Endothelial cell (in vitro differentiated cells): ENCODE results near the gene PTPRQ. TPM values are rescaled to one million over a fixed set of nuclear protein-coding genes. Genes with fewer than 3 reads are reported as not detected.

Source experiments
- DNase-seq: peaks from one replicate; pipeline ENCODE4 v3.0.0; 2021; ENCODE audit warnings: low spot score
- H3K27ac Mint-ChIP-seq: one replicate; pipeline ENCODE4 v1.8.0; 2021; ENCODE audit warnings: mixed read lengths, inconsistent platforms; ENCODE audit not compliant: unreplicated experiment
- H3K27me3 Mint-ChIP-seq: one replicate; pipeline ENCODE4 v1.8.0; 2021; ENCODE audit warnings: mild to moderate bottlenecking, moderate library complexity, mixed read lengths, inconsistent platforms; ENCODE audit not compliant: unreplicated experiment
- H3K36me3 Mint-ChIP-seq: one replicate; pipeline ENCODE4 v1.8.0; 2021; ENCODE audit warnings: mild to moderate bottlenecking, low read depth, mixed read lengths, inconsistent platforms; ENCODE audit not compliant: unreplicated experiment
- H3K4me1 Mint-ChIP-seq: one replicate; pipeline ENCODE4 v1.8.0; 2021; ENCODE audit warnings: mild to moderate bottlenecking, mixed read lengths, inconsistent platforms; ENCODE audit not compliant: unreplicated experiment
- H3K4me3 Mint-ChIP-seq: one replicate; pipeline ENCODE4 v1.8.0; 2021; ENCODE audit warnings: mild to moderate bottlenecking, mixed read lengths, inconsistent platforms; ENCODE audit not compliant: unreplicated experiment
- H3K9me3 Mint-ChIP-seq: one replicate; pipeline ENCODE4 v1.8.0; 2021; ENCODE audit warnings: mixed read lengths, inconsistent platforms; ENCODE audit not compliant: unreplicated experiment
- CTCF ChIP-seq: fragments of 200-600 bp; sonication (generic); IDR thresholded peaks from one replicate; pipeline ENCODE4 v1.5.0; 2021; ENCODE audit warnings: antibody characterized with exemption; ENCODE audit not compliant: unreplicated experiment
- total RNA-seq: library from RNA; stranded (reverse); fragmentation: NEBNext Ultra II Directional; extraction: Animal tissue kit (Norgen Biotek cat#: 25700); gene quantifications from one replicate; pipeline ENCODE4 v1.2.1, GENCODE V29; 2021; ENCODE audit not compliant: unreplicated experiment

PTPRQ gene
- total RNA-seq, 1 donor from 2014 or later, result not detected

DNA sequence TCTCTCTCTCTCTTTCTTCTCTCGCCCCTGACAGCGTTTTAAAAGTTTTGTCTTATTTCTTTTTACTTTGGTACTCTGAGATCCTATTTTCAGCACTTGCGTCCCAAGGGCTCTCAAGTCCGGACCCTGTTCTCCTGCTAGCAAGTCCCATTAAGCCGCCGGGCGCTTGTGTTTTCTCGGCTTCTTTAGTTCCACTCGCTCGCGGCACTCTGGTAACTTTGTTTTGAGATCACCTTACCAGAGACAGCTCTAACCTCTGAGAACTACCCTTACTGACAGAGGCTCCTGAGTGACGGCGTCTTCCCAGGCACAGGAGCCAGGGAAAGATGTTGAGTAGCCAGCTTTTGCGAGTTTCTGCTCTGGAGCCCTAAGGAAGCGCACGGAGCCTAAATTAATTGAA, 270.0 kb downstream of the PTPRQ start:
- Mint-ChIP-seq H3K4me1 (peaks cover 38% of the 10 kb centered on the region), H3K4me3 (peak overlapping the region; percentile 12), H3K27me3 (peaks cover 6% of the 10 kb centered on the region), H3K9me3 (no peaks in the 10 kb centered on the region), H3K36me3 (no peaks in the 10 kb centered on the region), H3K27ac (no peak overlapping the region)
- TF ChIP-seq CTCF, result no peak
- no peak for DNase-seq

- Mint-ChIP-seq H3K9me3 (no peaks in the 10 kb centered on the region), H3K36me3 (no peaks in the 10 kb centered on the region), H3K27me3 (peaks cover 6% of the 10 kb centered on the region), H3K4me1 (peaks cover 30% of the 10 kb centered on the region), H3K27ac (no peak overlapping the region), H3K4me3 (no peak overlapping the region)
- no peak for DNase-seq
- TF ChIP-seq CTCF, result no peak
These were observed 270.8 kb downstream of the PTPRQ start for GRCh38 chr12:80714846-80715245.

GRCh38 chr12:80715713-80716249, 271.7 kb downstream of the PTPRQ start:
- Mint-ChIP-seq H3K9me3 (no peaks in the 10 kb centered on the region), H3K27me3 (no peaks in the 10 kb centered on the region), H3K27ac (no peak overlapping the region), H3K4me1 (peaks cover 20% of the 10 kb centered on the region), H3K36me3 (no peaks in the 10 kb centered on the region), H3K4me3 (no peak overlapping the region)
- DNase-seq, result no peak
- no peak for TF ChIP-seq CTCF

- no peak within 1 kb of the TSS for H3K4me3 Mint-ChIP-seq
- no peak for TF ChIP-seq CTCF
- no peaks in the 10 kb centered on the region for H3K9me3 Mint-ChIP-seq
- H3K36me3 Mint-ChIP-seq, result no peaks in the 10 kb centered on the region
- no peak for DNase-seq
- no peaks in the 10 kb centered on the region for H3K27me3 Mint-ChIP-seq
- H3K27ac Mint-ChIP-seq, result no peak within 1 kb of the TSS
- H3K4me1 Mint-ChIP-seq, result peaks cover 18% of the 10 kb centered on the region
These were observed 272.8 kb downstream of the PTPRQ start, which contains the start of gene MYF5 for GRCh38 chr12:80716696-80717469. Gene MYF5 (plus strand): TSS chr12:80716912. CDS start chr12:80717064, 152 bp downstream.

GRCh38 chr12:80717856-80718255, 273.8 kb downstream of the PTPRQ start:
- H3K4me3 Mint-ChIP-seq, result no peak overlapping the region
- no peak overlapping the region for H3K27ac Mint-ChIP-seq
- no peak for DNase-seq
- H3K27me3 Mint-ChIP-seq, result no peaks in the 10 kb centered on the region
- no peak for TF ChIP-seq CTCF
- peaks cover 18% of the 10 kb centered on the region for H3K4me1 Mint-ChIP-seq
- no peaks in the 10 kb centered on the region for H3K36me3 Mint-ChIP-seq
- no peaks in the 10 kb centered on the region for H3K9me3 Mint-ChIP-seq
